CD4-positive, alpha-beta T cell treated with Interleukin-10 for 1 hour (primary cell): ENCODE measurements around the gene FBXO10.

Experiments
- DNase-seq: peaks from one replicate; pipeline ENCODE4 v3.0.0-alpha.2; 2020

FBXO10 gene

DNA sequence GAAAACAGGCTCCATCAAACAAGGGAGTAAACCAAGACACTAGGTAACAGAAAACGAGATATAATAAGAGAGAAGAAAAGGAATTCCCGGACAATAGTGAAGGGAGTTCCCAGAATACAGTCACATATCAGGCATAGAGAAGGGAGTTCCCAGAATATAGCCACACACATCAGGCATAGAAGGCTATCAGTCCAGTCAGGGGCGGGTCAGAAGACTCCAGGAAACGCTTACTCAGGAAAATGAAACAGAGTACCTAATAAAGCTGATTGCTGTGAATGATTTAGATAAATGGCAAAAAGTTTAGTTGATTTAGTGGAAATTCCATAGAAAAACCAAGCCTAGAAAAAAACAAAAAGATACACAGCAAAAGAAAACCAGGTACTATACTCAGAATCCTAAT, 11.3 kb upstream of the FBXO10 start:
- no peak for DNase-seq

GRCh38 chr9:37583522-37584121, 7.4 kb upstream of the FBXO10 start:
- no peak for DNase-seq

DNA sequence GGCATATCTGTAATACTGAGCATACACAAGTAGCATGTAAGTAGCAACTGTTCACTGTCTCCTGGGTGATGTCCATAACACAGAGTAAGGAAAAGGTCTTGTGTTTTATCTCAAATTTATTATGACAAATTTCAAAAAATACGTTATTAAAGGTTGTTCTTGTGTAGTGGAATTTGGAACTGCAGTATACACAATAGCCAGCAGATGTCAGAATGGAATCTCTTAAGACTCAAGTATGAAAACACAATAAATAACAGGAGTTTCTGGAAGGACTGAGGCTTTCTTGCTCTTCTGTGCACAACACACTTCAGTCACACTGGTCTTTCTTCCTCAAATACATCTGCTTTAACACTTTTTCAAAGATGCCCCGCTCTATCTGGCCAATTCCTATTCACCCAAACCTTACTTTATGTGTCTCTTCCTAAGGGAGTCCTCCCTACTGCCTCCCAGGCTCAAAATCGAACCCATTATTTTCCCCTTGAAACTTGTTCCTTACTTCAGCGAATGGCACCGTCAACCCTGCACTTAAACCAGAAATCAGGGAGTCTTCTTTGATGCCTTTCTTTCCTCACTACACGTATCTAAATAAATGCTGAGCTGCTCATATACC, 6.5 kb upstream of the FBXO10 start:
- DNase-seq = peak; percentile 53

DNA sequence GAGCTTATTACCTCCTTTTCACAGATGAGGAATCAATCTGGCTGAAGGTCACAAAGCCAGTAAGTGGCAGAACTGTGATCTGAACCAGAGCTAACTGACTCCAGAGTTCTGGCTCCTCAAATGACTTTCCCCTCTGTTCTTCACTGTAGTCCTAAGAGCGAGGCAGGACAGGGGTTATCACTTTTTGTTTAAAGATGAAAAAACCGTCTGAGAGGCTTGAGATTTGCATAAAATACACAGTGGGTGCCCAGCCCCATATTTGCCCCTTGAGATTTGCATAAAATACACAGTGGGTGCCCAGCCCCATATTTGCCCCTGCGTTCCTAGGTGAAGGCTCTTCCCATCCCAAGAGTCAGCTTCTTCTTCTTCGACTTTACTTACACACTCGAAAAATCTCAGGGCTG, 667 bp downstream of the FBXO10 start:
- no peak for DNase-seq

- DNase-seq = no peak
Measured at GRCh38 chr9:37575001-37575400, 1.2 kb downstream of the FBXO10 start.

- DNase-seq = no peak
Measured at GRCh38 chr9:37574241-37574721, 1.9 kb downstream of the FBXO10 start.

DNA sequence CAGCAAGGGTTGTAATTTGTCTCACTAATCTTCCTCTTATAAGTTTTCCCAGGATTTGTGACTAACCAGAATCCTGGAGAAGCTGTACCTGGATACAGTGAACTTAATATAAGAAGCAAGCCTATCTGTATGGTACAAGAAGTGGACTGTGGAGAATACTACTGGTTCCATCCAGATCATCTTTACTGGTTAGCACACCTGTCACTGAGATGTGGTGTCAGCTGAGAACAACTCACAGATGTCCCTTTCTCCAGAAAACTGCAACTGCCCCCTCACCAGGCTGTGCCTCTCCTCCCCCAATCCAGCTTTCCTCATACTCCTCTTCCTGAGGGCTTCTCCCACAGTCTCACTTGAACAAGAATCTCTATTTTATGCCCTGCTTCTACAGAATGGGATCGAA, 4.9 kb downstream of the FBXO10 start:
- DNase-seq = no peak

GRCh38 chr9:37566716-37567115, 9.5 kb downstream of the FBXO10 start:
- DNase-seq = no peak

DNA sequence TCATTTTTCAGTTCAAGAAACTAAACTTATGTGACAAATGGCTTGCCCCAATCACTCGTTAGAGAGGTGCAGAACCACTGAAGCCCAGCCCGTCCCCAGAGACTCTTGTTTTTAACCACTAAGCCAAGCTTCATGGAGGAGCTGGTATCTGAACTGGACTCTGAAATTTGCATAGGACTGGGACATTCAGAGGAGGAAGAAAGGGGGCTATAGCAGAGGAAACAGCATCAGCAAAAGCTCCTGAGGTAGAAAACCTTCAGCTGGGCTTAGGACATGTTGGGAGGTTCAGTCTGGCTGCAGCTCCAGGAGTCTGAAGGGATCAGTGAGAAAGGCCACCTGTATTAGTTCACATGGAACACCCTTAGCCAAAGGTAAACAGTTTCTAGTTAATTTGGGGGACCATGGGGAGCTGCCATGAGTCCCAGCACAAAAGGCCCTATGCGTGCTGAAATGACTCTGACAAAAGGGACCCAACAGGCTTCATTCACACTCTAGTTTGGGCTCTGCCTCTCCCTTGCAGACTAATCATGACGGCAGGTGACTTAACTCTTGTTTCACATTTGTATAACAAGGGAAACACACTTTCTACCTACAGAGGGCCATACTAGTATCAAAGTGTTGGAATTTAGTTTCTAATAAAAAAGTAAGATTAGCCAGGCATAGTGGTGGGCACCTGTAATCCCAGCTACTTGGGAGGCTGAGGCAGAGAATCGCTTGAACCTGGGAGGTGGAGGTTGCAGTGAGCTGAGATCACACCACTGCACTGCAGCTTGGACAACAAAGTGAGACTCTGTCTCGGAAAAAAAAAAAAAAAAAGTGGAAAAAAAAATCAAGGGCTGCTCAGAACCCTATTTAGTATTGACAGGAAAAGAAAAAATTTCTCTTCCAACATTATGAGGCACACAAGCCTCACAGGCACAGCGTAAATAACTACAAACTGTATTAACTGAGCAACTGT, 10.2 kb downstream of the FBXO10 start:
- no peak for DNase-seq

GRCh38 chr9:37564916-37565315, 11.3 kb downstream of the FBXO10 start:
- no peak for DNase-seq

DNA sequence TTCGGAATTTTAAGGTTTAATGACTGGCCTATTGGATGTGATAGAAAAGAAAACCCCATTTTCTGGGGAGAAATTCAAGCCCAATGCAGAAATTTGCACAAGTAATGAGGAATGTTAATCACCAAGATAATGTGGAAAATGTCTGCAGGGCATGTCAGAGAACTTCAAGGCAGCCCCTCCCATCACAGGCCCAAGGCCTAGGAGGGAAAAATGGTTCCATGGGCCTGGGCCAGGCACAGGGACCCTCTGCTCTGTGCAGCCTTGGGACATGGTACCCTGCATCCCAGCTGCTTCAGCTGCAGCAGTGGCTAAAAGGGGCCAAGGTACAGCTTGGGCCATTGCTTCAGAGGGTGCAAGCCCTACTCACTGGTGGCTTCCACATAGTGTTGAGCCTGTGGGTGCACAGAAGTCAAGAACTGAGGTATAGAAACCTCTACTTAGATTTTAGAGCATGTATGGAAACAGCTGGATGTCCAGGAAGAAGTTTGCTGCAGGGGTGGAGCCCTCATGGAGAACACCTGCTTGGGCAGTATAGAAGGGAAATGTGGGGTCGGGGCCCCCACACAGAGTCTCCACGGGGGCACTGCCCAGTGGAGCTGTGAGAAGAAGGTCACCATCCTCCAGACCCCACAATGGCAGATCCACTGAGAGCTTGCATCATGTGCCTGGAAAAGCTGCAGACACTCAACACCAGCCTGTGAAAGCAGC, 12.2 kb downstream of the FBXO10 start:
- DNase-seq = no peak

- DNase-seq = no peak
Measured at GRCh38 chr9:37562826-37563225, 13.4 kb downstream of the FBXO10 start.

- no peak for DNase-seq
Measured at GRCh38 chr9:37561682-37562081, 14.5 kb downstream of the FBXO10 start.

- no peak for DNase-seq
Measured at GRCh38 chr9:37559855-37560592, 16.2 kb downstream of the FBXO10 start.

GRCh38 chr9:37559125-37559524, 17.1 kb downstream of the FBXO10 start:
- DNase-seq = no peak

GRCh38 chr9:37555786-37556185, 20.4 kb downstream of the FBXO10 start:
- DNase-seq = no peak

DNA sequence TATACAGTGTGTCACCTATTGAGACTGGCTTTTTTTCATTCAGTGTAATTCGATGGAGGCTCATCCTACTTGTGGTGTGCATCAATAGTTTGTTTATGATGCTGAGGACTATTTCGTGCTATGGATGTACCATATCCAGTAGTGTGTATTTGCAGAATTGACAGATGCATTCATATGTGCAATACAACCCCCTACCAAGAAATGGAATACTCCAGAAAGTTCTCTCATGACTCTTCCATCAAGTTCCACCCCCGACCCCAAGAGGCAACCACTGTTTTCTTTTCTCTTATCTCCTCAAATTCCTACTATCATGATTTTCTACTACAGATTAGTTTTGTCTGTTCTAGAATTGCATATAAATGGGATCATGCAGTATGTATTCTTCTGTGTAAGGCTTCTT, 21.9 kb downstream of the FBXO10 start:
- DNase-seq = no peak

DNA sequence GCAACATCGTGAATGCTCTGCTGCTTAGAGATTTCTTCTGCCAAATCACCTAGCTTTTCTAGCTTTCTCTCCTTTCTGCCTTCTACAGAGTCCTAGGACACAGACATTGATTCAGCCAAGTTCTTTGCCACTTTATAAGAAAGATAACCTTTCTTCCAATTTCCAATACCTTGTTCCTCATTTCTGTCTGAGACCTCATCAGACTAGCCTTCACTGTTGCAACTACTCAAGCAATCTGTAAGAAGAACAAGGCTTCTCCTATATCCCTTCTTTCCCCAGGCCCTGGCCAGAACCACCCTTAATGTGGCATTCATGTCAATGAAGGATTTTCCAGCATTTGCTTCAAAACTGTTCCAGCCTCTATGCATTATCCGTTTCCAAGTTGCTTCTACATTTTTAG, 24.3 kb downstream of the FBXO10 start:
- no peak for DNase-seq

- no peak for DNase-seq
Measured at GRCh38 chr9:37551468-37551867, 24.7 kb downstream of the FBXO10 start.

DNA sequence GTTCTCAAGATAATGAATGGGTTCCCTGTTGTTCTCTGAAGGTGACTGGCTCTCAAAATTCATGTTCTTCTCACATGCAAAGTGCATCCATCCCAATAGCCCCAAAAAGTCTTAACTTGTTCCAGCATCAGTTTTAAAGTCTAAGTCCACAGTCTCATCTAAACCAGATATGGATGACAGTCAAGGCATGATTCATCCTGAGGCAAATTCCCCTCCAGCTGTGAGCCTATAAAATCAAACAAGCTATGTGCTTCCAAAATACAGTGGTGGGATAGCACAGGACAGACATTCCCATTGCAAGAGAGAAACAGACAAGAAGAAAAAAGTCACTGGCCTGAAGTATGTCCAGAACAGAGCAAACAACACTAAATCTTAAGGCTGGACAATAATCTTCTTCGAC, 25.4 kb downstream of the FBXO10 start:
- no peak for DNase-seq

DNA sequence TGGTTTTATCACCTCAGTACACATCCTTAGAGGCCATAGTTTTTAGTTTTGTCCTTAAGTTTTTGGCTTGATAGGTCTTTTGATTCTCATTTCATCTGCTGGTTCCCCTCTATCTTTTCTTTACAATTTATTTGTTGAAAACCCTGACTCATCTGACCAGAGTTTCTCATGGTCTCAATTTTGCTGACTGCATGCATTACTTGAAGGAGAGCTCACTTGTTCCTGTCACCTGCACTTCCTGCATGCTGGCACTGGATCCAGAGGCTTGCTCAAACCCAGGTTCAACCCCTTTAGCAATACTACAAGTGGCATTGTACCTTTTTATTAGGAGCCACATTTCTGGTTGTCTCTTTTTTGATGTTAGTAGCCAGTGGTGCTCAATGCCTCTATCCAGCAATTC, 26.7 kb downstream of the FBXO10 start:
- DNase-seq = no peak

DNA sequence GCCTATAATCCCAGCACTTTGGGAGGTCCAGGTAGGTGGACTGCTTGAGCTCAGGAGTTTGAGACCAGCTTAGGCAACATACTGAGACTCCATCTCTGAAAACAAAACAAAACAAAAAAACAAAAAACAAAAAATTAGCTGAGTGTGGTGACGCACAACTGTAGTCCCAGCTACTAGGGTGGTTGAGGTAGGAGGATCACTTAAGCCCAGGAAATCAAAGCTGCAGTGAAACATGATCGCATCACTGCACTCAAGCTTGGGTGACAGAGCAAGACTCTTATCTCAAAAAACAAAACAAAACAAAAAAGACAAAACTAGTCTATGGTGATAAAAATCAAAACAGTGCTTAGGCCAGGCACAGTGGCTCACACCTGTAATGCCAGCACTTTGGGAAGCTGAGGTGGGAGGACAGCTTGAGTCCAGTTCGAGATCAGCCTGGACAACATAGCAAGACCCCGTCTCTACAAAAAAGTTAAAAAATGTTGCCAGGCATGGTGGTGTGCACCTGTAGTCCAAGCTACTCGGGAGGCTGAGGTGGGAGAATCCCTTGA, 28.8 kb downstream of the FBXO10 start:
- no peak for DNase-seq
